AG04450 (cell line): ENCODE measurements around the gene ZNF552. TPM values are rescaled to one million over a fixed set of nuclear protein-coding genes. Genes with fewer than 3 reads are reported as not detected.

Experiments used
- CTCF ChIA-PET: fragments of 300-600, 350-600 bp; formaldehyde crosslinking; extraction: SDS; loops from one replicate; lab custom pipeline; 2022; ENCODE audit warnings: antibody characterized with exemption, inconsistent platforms; lab: Charles Lee
- POLR2A ChIA-PET: fragments of 350-600 bp; formaldehyde crosslinking; extraction: SDS; loops from one replicate; lab custom pipeline; 2021; ENCODE audit warnings: antibody characterized with exemption, inconsistent platforms; lab: Yijun Ruan, JAX
- DNase-seq: peaks from one replicate; pipeline ENCODE4 v3.0.0-alpha.2; 2011; ENCODE audit warnings: low read depth, low spot score
- H3K27ac ChIP-seq: one replicate; pipeline ENCODE4 v1.5.1; 2012; ENCODE audit warnings: low read depth, low read length, control low read depth
- H3K27me3 ChIP-seq: one replicate; pipeline ENCODE4 v1.6.0; 2012; ENCODE audit warnings: low read length; ENCODE audit not compliant: control insufficient read depth, insufficient read depth
- H3K4me3 ChIP-seq: 2 replicates; pipeline ENCODE4 v1.5.1; 2011; ENCODE audit warnings: mild to moderate bottlenecking, low read depth, low read length, control low read depth
- H3K9me3 ChIP-seq: 2 replicates; pipeline ENCODE4 v1.5.1; 2012; ENCODE audit warnings: low read length; ENCODE audit not compliant: control insufficient read depth, insufficient read depth
- CTCF ChIP-seq: IDR thresholded peaks from 2 replicates; pipeline ENCODE4 v1.5.1; 2011; ENCODE audit warnings: low read depth, low read length, control low read depth, inconsistent platforms
- polyA plus RNA-seq: library from polyadenylated mRNA; depleted of rRNA; stranded (reverse); fragments of >200 nt; gene quantifications from 2 replicates; pipeline ENCODE4 v1.2.3, GENCODE V29; 2011

Gene ZNF552
- polyA plus RNA-seq, 1 experiment, result 2.8 TPM

- Histone ChIP-seq H3K9me3 (peaks cover 41% of the 10 kb centered on the region), H3K27ac (no peak overlapping the region), H3K4me3 (no peak overlapping the region), H3K27me3 (no peaks in the 10 kb centered on the region)
- ChIA-PET POLR2A (no interaction called here), CTCF (interaction anchor here (0.5 kb wide), 1 partner anchor 365 kb away, joined by 3 read pairs; no protein-coding TSS in a partner anchor)
- no peak for DNase-seq
- no peak for TF ChIP-seq CTCF
These were observed 25.4 kb downstream of the ZNF552 start for GRCh38 chr19:57789288-57789687.

GRCh38 chr19:57788114-57788692, 26.5 kb downstream of the ZNF552 start:
- ChIA-PET CTCF (no interaction called here), POLR2A (no interaction called here)

GRCh38 chr19:57786906-57787305, 27.8 kb downstream of the ZNF552 start:
- H3K4me3 ChIP-seq, result no peak overlapping the region
- TF ChIP-seq CTCF, result no peak
- ChIA-PET CTCF (no interaction called here), POLR2A (no interaction called here)
- H3K9me3 ChIP-seq, result peaks cover 52% of the 10 kb centered on the region
- H3K27ac ChIP-seq, result no peak overlapping the region
- DNase-seq, result no peak
- H3K27me3 ChIP-seq, result no peaks in the 10 kb centered on the region

More at GRCh38 chr19:57788114-57788692, 26.5 kb downstream of the ZNF552 start:
- no peaks in the 10 kb centered on the region for H3K27me3 ChIP-seq
- DNase-seq, result no peak
- H3K27ac ChIP-seq, result no peak overlapping the region
- peaks cover 44% of the 10 kb centered on the region for H3K9me3 ChIP-seq
- no peak overlapping the region for H3K4me3 ChIP-seq
- no peak for TF ChIP-seq CTCF

GRCh38 chr19:57786286-57786685, 28.4 kb downstream of the ZNF552 start:
- TF ChIP-seq CTCF, result no peak
- H3K27ac ChIP-seq, result no peak overlapping the region
- H3K4me3 ChIP-seq, result no peak overlapping the region
- no peak for DNase-seq
- no peaks in the 10 kb centered on the region for H3K27me3 ChIP-seq
- H3K9me3 ChIP-seq, result peaks cover 52% of the 10 kb centered on the region
- ChIA-PET CTCF (no interaction called here), POLR2A (no interaction called here)

- H3K9me3 ChIP-seq, result peaks cover 59% of the 10 kb centered on the region
- H3K4me3 ChIP-seq, result no peak overlapping the region
- ChIA-PET CTCF (no interaction called here), POLR2A (no interaction called here)
- no peak for TF ChIP-seq CTCF
- DNase-seq, result no peak
- H3K27ac ChIP-seq, result no peak overlapping the region
- H3K27me3 ChIP-seq, result no peaks in the 10 kb centered on the region
These were observed 35.4 kb downstream of the ZNF552 start for GRCh38 chr19:57779220-57779845.
